HepG2 (cell line): ENCODE results near the gene LYRM4. TPM values are rescaled to one million over a fixed set of nuclear protein-coding genes. Genes with fewer than 3 reads are reported as not detected.

Source experiments
- BRD4 ChIP-seq: sonication (generic); formaldehyde crosslinking; IDR thresholded peaks from 2 replicates; pipeline ENCODE4 v1.4.0; 2020; ENCODE audit warnings: missing genetic modification reagents
- GATAD2A ChIP-seq: IDR thresholded peaks from 2 replicates; pipeline ENCODE4 v1.6.1; 2016
- GMEB2 ChIP-seq: IDR thresholded peaks from 2 replicates; pipeline ENCODE4 v1.6.1; 2016; ENCODE audit warnings: missing biosample characterization, missing genetic modification reagents, low read depth
- IRX3 ChIP-seq: sonication (generic); formaldehyde crosslinking; IDR thresholded peaks from 2 replicates; pipeline ENCODE4 v1.8.1; 2023; ENCODE audit warnings: mild to moderate bottlenecking, low read depth, missing genetic modification reagents, borderline replicate concordance
- MEIS2 ChIP-seq: sonication (generic); formaldehyde crosslinking; IDR thresholded peaks from 2 replicates; pipeline ENCODE4 v1.9.0; 2021; ENCODE audit warnings: mild to moderate bottlenecking, missing genetic modification reagents
- MTF1 ChIP-seq: sonication (generic); formaldehyde crosslinking; IDR thresholded peaks from 2 replicates; pipeline ENCODE4 v1.5.0; 2020; ENCODE audit warnings: missing genetic modification reagents
- MXD3 ChIP-seq: IDR thresholded peaks from 2 replicates; pipeline ENCODE4 v1.6.1; 2016; ENCODE audit warnings: mild to moderate bottlenecking, missing biosample characterization, missing genetic modification reagents
- PHF20 ChIP-seq: sonication (generic); formaldehyde crosslinking; IDR thresholded peaks from 2 replicates; pipeline ENCODE4 v1.5.0; 2020; ENCODE audit warnings: mild to moderate bottlenecking, missing genetic modification reagents
- SRSF1 ChIP-seq: fragments of 200-400 bp; formaldehyde crosslinking; optimal IDR thresholded peaks from 2 replicates; pipeline ENCODE3; 2017; ENCODE audit warnings: mild to moderate bottlenecking, low read depth, low read length, moderate library complexity
- ZBTB42 ChIP-seq: sonication (generic); formaldehyde crosslinking; IDR thresholded peaks from 2 replicates; pipeline ENCODE4 v1.5.0; 2020; ENCODE audit warnings: mild to moderate bottlenecking, missing genetic modification reagents
- ZBTB7B ChIP-seq: sonication (generic); formaldehyde crosslinking; IDR thresholded peaks from 2 replicates; pipeline ENCODE4 v1.4.0; 2020; ENCODE audit warnings: missing genetic modification reagents
- ZFX ChIP-seq: sonication (generic); formaldehyde crosslinking; IDR thresholded peaks from 2 replicates; pipeline ENCODE4 v1.4.0; 2020; ENCODE audit warnings: mild to moderate bottlenecking, low read depth, missing genetic modification reagents, moderate library complexity
- ZFYVE20 ChIP-seq: sonication (generic); formaldehyde crosslinking; IDR thresholded peaks from 2 replicates; pipeline ENCODE4 v1.8.0; 2023; ENCODE audit warnings: low read depth, mild to moderate bottlenecking, moderate library complexity, missing genetic modification reagents, borderline replicate concordance
- ZNF160 ChIP-seq: sonication (generic); formaldehyde crosslinking; IDR thresholded peaks from 2 replicates; pipeline ENCODE4 v1.8.0; 2022; ENCODE audit warnings: mild to moderate bottlenecking, inconsistent platforms, missing genetic modification reagents
- ZNF281 ChIP-seq: sonication (generic); formaldehyde crosslinking; IDR thresholded peaks from 2 replicates; pipeline ENCODE4 v1.4.0; 2020; ENCODE audit warnings: missing genetic modification reagents, borderline replicate concordance
- ZNF446 ChIP-seq: sonication (generic); formaldehyde crosslinking; IDR thresholded peaks from 2 replicates; pipeline ENCODE4 v1.5.0; 2020; ENCODE audit warnings: mild to moderate bottlenecking, missing genetic modification reagents
- ZNF563 ChIP-seq: sonication (generic); formaldehyde crosslinking; IDR thresholded peaks from 2 replicates; pipeline ENCODE4 v1.8.0; 2022; ENCODE audit warnings: mild to moderate bottlenecking, moderate library complexity, missing genetic modification reagents
- ZNF598 ChIP-seq: sonication (generic); formaldehyde crosslinking; IDR thresholded peaks from 2 replicates; pipeline ENCODE4 v1.5.1; 2020; ENCODE audit warnings: mild to moderate bottlenecking, missing genetic modification reagents, borderline replicate concordance
- ZNF704 ChIP-seq: sonication (generic); formaldehyde crosslinking; IDR thresholded peaks from 2 replicates; pipeline ENCODE4 v1.8.1; 2023; ENCODE audit warnings: mild to moderate bottlenecking, inconsistent platforms, moderate library complexity, missing genetic modification reagents, borderline replicate concordance
- ZNF839 ChIP-seq: sonication (generic); formaldehyde crosslinking; IDR thresholded peaks from 2 replicates; pipeline ENCODE4 v1.4.0; 2020; ENCODE audit warnings: missing genetic modification reagents, mild to moderate bottlenecking, borderline replicate concordance
- ZXDC ChIP-seq: sonication (generic); formaldehyde crosslinking; IDR thresholded peaks from 2 replicates; pipeline ENCODE4 v1.5.0; 2020; ENCODE audit warnings: mild to moderate bottlenecking, missing genetic modification reagents
- polyA plus RNA-seq, 8 experiments: library from polyadenylated mRNA; depleted of rRNA in 3 of 8; stranded (reverse) in 7 of 8; unstranded in 1 of 8; fragments of >200 nt; fragmentation: Illumina TruSeq in 4 of 8; extraction: Trizol in 4 of 8; gene quantifications; 2 replicates each; pipeline versions ENCODE4 v1.2.1 to v1.2.3, GENCODE V29; 2011 to 2016; ENCODE audit warnings: low read depth in 4 of 8, missing spikeins in 1 of 8, mixed read lengths in 1 of 8; ENCODE audit not compliant: insufficient read depth in 1 of 8
- total RNA-seq, 5 experiments: library from RNA; depleted of rRNA; stranded (reverse); fragments of >200 nt; fragmentation: Illumina TruSeq; extraction: Trizol; gene quantifications; 2 replicates each; pipeline ENCODE4 v1.2.3, GENCODE V29; 2016; ENCODE audit warnings: low read depth in 1 of 5

LYRM4 gene
- total and polyA plus RNA-seq, 2 of the 13 experiments (the other 11 are each of a cell fraction or from before 2014, with no cell fraction given) = 64.6 to 67.5 TPM

- TF ChIP-seq ZFYVE20 (CRISPR knock-in tag) = 0 out of 2 replicates have a peak, but pooled peaks have one; percentile 55
- 0 out of 2 replicates have a peak, but pooled peaks have one; percentile 15 for TF ChIP-seq GATAD2A (CRISPR knock-in tag)
- TF ChIP-seq MEIS2 (CRISPR knock-in tag) = peak; percentile 88
- TF ChIP-seq BRD4 (CRISPR knock-in tag) = peak; percentile 46; the same call in 1 of the 2 replicates
- TF ChIP-seq MTF1 (CRISPR knock-in tag) = 0 out of 2 replicates have a peak, but pooled peaks have one; percentile 42
- TF ChIP-seq ZFX (CRISPR knock-in tag) = peak; percentile 94
- TF ChIP-seq SRSF1 = peak; percentile 65
- peak; percentile 70; the same call in 1 of the 2 replicates for TF ChIP-seq ZNF160 (CRISPR knock-in tag)
- no peak for TF ChIP-seq ZBTB7B (CRISPR knock-in tag)
- no peak for TF ChIP-seq ZNF446
- TF ChIP-seq PHF20 = 0 out of 2 replicates have a peak, but pooled peaks have one; percentile 22
- TF ChIP-seq IRX3 (CRISPR knock-in tag) = peak; percentile 17; the same call in 1 of the 2 replicates
- no peak for TF ChIP-seq GMEB2 (CRISPR knock-in tag)
- 0 out of 2 replicates have a peak, but pooled peaks have one; percentile 12 for TF ChIP-seq ZNF839
- TF ChIP-seq ZNF704 = 0 out of 2 replicates have a peak, but pooled peaks have one; percentile 34
- TF ChIP-seq ZBTB42 = no peak
- TF ChIP-seq ZNF598 (CRISPR knock-in tag) = 0 out of 2 replicates have a peak, but pooled peaks have one; percentile 56
- TF ChIP-seq ZNF281 (CRISPR knock-in tag) = peak; percentile 64
- peak; percentile 81 for TF ChIP-seq ZXDC (CRISPR knock-in tag)
- TF ChIP-seq MXD3 (CRISPR knock-in tag) = 0 out of 2 replicates have a peak, but pooled peaks have one; percentile 16
- TF ChIP-seq ZNF563 = peak; percentile 76; the same call in 1 of the 2 replicates
These were observed 176.4 kb downstream of the LYRM4 start (continued) for GRCh38 chr6:5084360-5084780.
